ENCODE measurements around the gene USE1. TPM values are rescaled to one million over a fixed set of nuclear protein-coding genes. Genes with fewer than 3 reads are reported as not detected.

Gene USE1
- total RNA-seq, 1 experiment from 2014 or later = 27.5 TPM

DNA sequence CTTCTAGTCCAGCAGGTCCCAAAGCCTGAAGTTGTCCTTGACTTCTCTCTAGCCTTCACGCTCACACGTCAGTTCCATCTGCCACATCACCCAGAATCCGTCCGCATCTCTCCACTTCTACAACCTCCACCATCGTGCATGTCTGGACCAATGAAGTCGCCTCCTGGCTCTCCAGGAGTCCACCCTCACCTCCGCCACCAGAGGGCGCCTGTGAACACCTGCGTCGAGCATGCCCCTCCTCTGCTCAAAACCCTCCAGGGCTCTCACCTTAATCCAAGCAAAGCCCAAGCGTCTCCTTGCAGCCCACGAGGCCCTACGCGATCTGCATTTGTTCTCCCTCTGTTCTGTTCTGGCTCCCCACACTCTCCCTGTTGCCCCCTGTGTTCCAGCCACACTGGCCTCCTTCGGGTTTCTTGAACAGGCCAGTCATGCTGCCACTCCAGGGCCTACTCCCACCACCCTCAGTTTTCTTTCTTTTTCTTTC is 45.7 kb downstream of the USE1 start:
- ATAC-seq (peak; percentile 100), DNase-seq (ENCODE audit: low read depth, low spot score) (peak; percentile 81)
- H3K9me2 ChIP-seq (ENCODE audit: insufficient read depth) = no peaks in the 10 kb centered on the region
- no peaks in the 10 kb centered on the region for H3K79me2 ChIP-seq (ENCODE audit: insufficient read depth, low read length)
- peak overlapping the region; percentile 34; the same call in 1 of the 2 replicates for H3K9ac ChIP-seq (ENCODE audit: low read length)
- no peak overlapping the region for H3K4me3 ChIP-seq (replicated peaks in 1 of 2; ENCODE audit: low read depth in 1 of 2, low read length in 2 of 2)
- H3K9me3 ChIP-seq (ENCODE audit: control insufficient read depth in 1 of 2, insufficient read depth in 1 of 2, low read depth in 1 of 2, low read length in 2 of 2) = no peaks in the 10 kb centered on the region
- intact Hi-C loops (cut with micrococcal nuclease) = no loop called here
- ChIA-PET CTCF (interaction anchor here (0.8 to 1.9 kb wide), 5 partner anchors 11 to 48 kb away, joined by 3 to 8 read pairs (median 7); partner anchors contain the start of genes DDA1 and MRPL34), POLR2A (interaction anchor here (0.6 to 1.3 kb wide), 3 partner anchors 25 to 48 kb away, joined by 3 to 4 read pairs (median 3); partner anchors contain the start of gene DDA1), RAD21 (ENCODE audit: low non-redundant PET in 1 of 2, low total read pairs in 2 of 2, uncharacterized antibody in 2 of 2, unreplicated experiment in 2 of 2) (interaction anchor here in 1 of 2 experiments (1.1 kb wide), 1 partner anchor 12 kb away, joined by 3 read pairs; no protein-coding TSS in a partner anchor)
- TF ChIP-seq POLR2AphosphoS5 (IDR thresholded peaks at IDR 0.05; ENCODE audit: low read depth, low read length) = peak; percentile 30; the same call in 1 of the 2 replicates
- no peak for TF ChIP-seq SP1 (IDR thresholded peaks at IDR 0.05; ENCODE audit: low read depth)
- TF ChIP-seq, protein P1, sequence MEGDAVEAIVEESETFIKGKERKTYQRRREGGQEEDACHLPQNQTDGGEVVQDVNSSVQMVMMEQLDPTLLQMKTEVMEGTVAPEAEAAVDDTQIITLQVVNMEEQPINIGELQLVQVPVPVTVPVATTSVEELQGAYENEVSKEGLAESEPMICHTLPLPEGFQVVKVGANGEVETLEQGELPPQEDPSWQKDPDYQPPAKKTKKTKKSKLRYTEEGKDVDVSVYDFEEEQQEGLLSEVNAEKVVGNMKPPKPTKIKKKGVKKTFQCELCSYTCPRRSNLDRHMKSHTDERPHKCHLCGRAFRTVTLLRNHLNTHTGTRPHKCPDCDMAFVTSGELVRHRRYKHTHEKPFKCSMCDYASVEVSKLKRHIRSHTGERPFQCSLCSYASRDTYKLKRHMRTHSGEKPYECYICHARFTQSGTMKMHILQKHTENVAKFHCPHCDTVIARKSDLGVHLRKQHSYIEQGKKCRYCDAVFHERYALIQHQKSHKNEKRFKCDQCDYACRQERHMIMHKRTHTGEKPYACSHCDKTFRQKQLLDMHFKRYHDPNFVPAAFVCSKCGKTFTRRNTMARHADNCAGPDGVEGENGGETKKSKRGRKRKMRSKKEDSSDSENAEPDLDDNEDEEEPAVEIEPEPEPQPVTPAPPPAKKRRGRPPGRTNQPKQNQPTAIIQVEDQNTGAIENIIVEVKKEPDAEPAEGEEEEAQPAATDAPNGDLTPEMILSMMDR (IDR thresholded peaks at IDR 0.05 in 2 of 3, conservative IDR thresholded peaks at IDR 0.05 in 1 of 3; ENCODE audit: borderline replicate concordance in 1 of 3, insufficient read depth in 1 of 3, low read depth in 2 of 3, low read length in 2 of 3) = peak; percentile 79 to 94 (median 93)
- no peak for TF ChIP-seq EZH2 (IDR thresholded peaks at IDR 0.05)
- TF ChIP-seq YY1 (IDR thresholded peaks at IDR 0.05; ENCODE audit: extremely low read depth, insufficient replicate concordance, low read depth, low read length) = peak; percentile 44
- TF ChIP-seq SRF (IDR thresholded peaks at IDR 0.05; ENCODE audit: low read depth) = no peak
- no peak for TF ChIP-seq EGR1 (IDR thresholded peaks at IDR 0.05; ENCODE audit: low read depth)
- TF ChIP-seq RAD21 (IDR thresholded peaks at IDR 0.05; ENCODE audit: low read depth) = peak; percentile 74
- TF ChIP-seq JUND (IDR thresholded peaks at IDR 0.05) = no peak
- TF ChIP-seq POLR2A (IDR thresholded peaks at IDR 0.05; ENCODE audit: borderline replicate concordance, extremely low read depth, insufficient read depth, insufficient read length) = peak; percentile 53
- TF ChIP-seq, protein P2, sequence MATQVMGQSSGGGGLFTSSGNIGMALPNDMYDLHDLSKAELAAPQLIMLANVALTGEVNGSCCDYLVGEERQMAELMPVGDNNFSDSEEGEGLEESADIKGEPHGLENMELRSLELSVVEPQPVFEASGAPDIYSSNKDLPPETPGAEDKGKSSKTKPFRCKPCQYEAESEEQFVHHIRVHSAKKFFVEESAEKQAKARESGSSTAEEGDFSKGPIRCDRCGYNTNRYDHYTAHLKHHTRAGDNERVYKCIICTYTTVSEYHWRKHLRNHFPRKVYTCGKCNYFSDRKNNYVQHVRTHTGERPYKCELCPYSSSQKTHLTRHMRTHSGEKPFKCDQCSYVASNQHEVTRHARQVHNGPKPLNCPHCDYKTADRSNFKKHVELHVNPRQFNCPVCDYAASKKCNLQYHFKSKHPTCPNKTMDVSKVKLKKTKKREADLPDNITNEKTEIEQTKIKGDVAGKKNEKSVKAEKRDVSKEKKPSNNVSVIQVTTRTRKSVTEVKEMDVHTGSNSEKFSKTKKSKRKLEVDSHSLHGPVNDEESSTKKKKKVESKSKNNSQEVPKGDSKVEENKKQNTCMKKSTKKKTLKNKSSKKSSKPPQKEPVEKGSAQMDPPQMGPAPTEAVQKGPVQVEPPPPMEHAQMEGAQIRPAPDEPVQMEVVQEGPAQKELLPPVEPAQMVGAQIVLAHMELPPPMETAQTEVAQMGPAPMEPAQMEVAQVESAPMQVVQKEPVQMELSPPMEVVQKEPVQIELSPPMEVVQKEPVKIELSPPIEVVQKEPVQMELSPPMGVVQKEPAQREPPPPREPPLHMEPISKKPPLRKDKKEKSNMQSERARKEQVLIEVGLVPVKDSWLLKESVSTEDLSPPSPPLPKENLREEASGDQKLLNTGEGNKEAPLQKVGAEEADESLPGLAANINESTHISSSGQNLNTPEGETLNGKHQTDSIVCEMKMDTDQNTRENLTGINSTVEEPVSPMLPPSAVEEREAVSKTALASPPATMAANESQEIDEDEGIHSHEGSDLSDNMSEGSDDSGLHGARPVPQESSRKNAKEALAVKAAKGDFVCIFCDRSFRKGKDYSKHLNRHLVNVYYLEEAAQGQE (IDR thresholded peaks at IDR 0.05; ENCODE audit: low read depth) = no peak
- TF ChIP-seq, protein P3, sequence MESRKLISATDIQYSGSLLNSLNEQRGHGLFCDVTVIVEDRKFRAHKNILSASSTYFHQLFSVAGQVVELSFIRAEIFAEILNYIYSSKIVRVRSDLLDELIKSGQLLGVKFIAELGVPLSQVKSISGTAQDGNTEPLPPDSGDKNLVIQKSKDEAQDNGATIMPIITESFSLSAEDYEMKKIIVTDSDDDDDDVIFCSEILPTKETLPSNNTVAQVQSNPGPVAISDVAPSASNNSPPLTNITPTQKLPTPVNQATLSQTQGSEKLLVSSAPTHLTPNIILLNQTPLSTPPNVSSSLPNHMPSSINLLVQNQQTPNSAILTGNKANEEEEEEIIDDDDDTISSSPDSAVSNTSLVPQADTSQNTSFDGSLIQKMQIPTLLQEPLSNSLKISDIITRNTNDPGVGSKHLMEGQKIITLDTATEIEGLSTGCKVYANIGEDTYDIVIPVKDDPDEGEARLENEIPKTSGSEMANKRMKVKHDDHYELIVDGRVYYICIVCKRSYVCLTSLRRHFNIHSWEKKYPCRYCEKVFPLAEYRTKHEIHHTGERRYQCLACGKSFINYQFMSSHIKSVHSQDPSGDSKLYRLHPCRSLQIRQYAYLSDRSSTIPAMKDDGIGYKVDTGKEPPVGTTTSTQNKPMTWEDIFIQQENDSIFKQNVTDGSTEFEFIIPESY (IDR thresholded peaks at IDR 0.05; ENCODE audit: extremely low read depth, insufficient replicate concordance, low read length) = no peak
- TF ChIP-seq CBX3 (IDR thresholded peaks at IDR 0.05; ENCODE audit: low read depth) = 0 out of 2 replicates have a peak, but pooled peaks have one; percentile 45
- TF ChIP-seq, protein P4, sequence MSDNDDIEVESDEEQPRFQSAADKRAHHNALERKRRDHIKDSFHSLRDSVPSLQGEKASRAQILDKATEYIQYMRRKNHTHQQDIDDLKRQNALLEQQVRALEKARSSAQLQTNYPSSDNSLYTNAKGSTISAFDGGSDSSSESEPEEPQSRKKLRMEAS (IDR thresholded peaks at IDR 0.05) = peak; percentile 83
- H3K36me3 ChIP-seq (ENCODE audit: control insufficient read depth in 1 of 2, insufficient read depth in 2 of 2, low read length in 2 of 2) = no peaks in the 10 kb centered on the region
- H3K4me2 ChIP-seq (ENCODE audit: low read length) = peak overlapping the region; percentile 30
- peak overlapping the region; percentile 95 for H2AFZ ChIP-seq (ENCODE audit: low read depth, low read length, poor library complexity, severe bottlenecking)
- no peak overlapping the region for H3K27ac ChIP-seq (ENCODE audit: low read depth, low read length)
- no peaks in the 10 kb centered on the region for H4K20me1 ChIP-seq (ENCODE audit: insufficient read depth)
- no TSS peak for BruUV-seq (replicated peaks)
- H3K27me3 ChIP-seq (ENCODE audit: insufficient read depth, low read length) = no peaks in the 10 kb centered on the region
- peaks cover 0 to 8% of the 10 kb centered on the region in 2 experiments; a peak in 3 of 4 replicates for H3K4me1 ChIP-seq (ENCODE audit: control insufficient read depth in 1 of 2, insufficient read depth in 2 of 2, low read length in 2 of 2)

Measured in HCT116 (cell line).